Osteocyte (in vitro differentiated cells): Measurements from ENCODE around the gene EIF3I. TPM values are rescaled to one million over a fixed set of nuclear protein-coding genes. Genes with fewer than 3 reads are reported as not detected.

Experiments used
- DNase-seq: peaks from one replicate; pipeline ENCODE4 v3.0.0; 2021; ENCODE audit warnings: mixed read lengths; ENCODE audit not compliant: unreplicated experiment; ENCODE audit errors: extremely low spot score
- H3K27ac Mint-ChIP-seq: one replicate; pipeline ENCODE4 v1.8.0; 2021; ENCODE audit warnings: mild to moderate bottlenecking, mixed read lengths; ENCODE audit not compliant: unreplicated experiment
- H3K27me3 Mint-ChIP-seq: one replicate; pipeline ENCODE4 v1.8.0; 2021; ENCODE audit warnings: mixed read lengths; ENCODE audit not compliant: unreplicated experiment
- H3K36me3 Mint-ChIP-seq: one replicate; pipeline ENCODE4 v1.8.0; 2021; ENCODE audit warnings: mixed read lengths; ENCODE audit not compliant: unreplicated experiment
- H3K4me1 Mint-ChIP-seq: one replicate; pipeline ENCODE4 v1.8.0; 2021; ENCODE audit warnings: mixed read lengths; ENCODE audit not compliant: unreplicated experiment
- H3K4me3 Mint-ChIP-seq: one replicate; pipeline ENCODE4 v1.8.0; 2021; ENCODE audit warnings: mild to moderate bottlenecking, moderate library complexity, mixed read lengths; ENCODE audit not compliant: unreplicated experiment
- H3K9me3 Mint-ChIP-seq: one replicate; pipeline ENCODE4 v1.8.0; 2021; ENCODE audit warnings: mixed read lengths; ENCODE audit not compliant: unreplicated experiment
- total RNA-seq: library from RNA; stranded (reverse); gene quantifications from 2 replicates; pipeline ENCODE4 v1.2.1, GENCODE V29; 2021
- TF ChIP-seq, protein P1 (sequence below): fragments of 200-600 bp; sonication (generic); IDR thresholded peaks from 2 replicates; pipeline ENCODE4 v1.5.0; 2021; ENCODE audit warnings: antibody characterized with exemption, mild to moderate bottlenecking, moderate library complexity

The EIF3I gene
- total RNA-seq, 1 donor from 2014 or later, result 163 TPM

DNA sequence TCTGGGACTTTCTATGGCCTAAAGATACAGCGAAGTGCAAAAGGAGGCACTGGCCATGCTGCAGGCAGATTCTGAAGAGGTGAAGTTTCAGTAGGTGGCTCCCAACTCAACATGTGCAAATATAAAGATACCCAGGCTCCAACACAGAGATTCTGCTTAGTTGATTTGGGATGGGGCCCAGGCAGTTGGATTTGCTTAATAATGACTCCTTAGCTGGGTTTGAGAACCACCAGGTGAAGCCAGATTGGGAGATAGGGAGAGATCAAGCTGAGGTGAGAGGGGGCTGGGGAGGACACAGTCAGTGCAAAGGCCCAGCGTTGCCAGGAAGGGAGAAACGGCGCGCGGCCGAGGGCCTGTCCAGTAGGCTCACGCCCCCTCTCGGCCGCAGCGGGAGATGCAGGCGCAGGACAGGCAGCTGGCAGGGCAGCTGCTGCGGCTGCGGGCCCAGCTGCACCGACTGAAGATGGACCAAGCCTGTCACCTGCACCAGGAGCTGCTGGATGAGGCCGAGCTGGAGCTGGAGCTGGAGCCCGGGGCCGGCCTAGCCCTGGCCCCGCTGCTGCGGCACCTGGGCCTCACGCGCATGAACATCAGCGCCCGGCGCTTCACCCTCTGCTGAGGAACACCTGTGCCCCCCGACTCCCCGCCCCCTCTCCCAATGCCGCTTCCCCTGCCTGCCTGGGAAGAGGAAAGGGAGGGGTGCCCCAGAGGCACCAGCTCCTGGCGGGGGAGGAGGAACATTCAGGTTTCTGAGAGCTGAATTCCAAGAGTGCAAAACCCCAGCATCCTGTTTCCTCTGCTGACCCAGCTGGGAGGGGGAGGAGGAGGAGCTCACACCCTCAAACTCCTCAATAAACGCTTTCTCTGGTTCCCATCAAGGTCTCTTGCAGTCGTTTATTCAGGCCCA lies 26.0 kb downstream of the EIF3I start:
- H3K4me1 Mint-ChIP-seq, result peaks cover 31% of the 10 kb centered on the region
- H3K9me3 Mint-ChIP-seq, result no peaks in the 10 kb centered on the region
- H3K27ac Mint-ChIP-seq, result peak overlapping the region; percentile 23
- peak; percentile 91 for DNase-seq
- no peak overlapping the region for H3K4me3 Mint-ChIP-seq
- H3K36me3 Mint-ChIP-seq, result no peaks in the 10 kb centered on the region
- TF ChIP-seq, protein P1, sequence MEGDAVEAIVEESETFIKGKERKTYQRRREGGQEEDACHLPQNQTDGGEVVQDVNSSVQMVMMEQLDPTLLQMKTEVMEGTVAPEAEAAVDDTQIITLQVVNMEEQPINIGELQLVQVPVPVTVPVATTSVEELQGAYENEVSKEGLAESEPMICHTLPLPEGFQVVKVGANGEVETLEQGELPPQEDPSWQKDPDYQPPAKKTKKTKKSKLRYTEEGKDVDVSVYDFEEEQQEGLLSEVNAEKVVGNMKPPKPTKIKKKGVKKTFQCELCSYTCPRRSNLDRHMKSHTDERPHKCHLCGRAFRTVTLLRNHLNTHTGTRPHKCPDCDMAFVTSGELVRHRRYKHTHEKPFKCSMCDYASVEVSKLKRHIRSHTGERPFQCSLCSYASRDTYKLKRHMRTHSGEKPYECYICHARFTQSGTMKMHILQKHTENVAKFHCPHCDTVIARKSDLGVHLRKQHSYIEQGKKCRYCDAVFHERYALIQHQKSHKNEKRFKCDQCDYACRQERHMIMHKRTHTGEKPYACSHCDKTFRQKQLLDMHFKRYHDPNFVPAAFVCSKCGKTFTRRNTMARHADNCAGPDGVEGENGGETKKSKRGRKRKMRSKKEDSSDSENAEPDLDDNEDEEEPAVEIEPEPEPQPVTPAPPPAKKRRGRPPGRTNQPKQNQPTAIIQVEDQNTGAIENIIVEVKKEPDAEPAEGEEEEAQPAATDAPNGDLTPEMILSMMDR, result peak; percentile 82
- no peaks in the 10 kb centered on the region for H3K27me3 Mint-ChIP-seq

DNA sequence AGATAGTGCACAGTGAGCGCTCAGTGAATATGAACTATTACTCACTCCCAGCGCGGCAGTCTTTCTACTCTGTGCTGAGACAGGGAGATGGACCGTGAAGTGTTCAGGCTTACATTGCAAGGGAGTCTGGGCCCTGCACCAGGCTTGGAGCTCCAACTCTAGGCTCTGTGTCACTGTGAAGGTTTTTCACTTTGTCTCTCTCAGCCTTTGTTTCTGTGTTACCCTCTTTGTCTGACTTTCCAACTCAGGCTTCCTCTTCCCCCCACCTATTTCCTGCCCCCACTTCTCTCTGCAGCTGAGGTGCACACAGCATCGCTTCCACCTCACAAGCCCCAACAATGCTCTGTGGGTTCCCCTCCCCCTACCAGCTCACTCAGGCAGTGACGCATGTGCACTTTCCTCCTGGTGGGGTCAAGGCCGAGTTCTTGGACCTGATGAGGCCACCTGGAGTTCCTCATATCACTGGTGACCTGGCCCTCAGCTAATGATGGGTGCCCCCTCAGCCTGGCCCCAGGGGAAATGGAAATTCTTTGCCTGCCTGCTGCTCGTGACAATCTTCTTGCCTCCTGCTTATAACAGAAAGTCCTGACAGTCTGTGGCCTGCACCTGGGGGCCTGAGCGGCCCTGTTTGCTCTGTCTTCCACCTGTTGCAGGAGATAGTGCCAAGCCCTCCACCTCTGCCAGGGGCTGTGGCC lies 27.8 kb downstream of the EIF3I start:
- H3K36me3 Mint-ChIP-seq, result no peaks in the 10 kb centered on the region
- H3K4me1 Mint-ChIP-seq, result peaks cover 31% of the 10 kb centered on the region
- TF ChIP-seq, protein P1, result no peak
- no peak overlapping the region for H3K4me3 Mint-ChIP-seq
- H3K27me3 Mint-ChIP-seq, result no peaks in the 10 kb centered on the region
- no peak for DNase-seq
- H3K9me3 Mint-ChIP-seq, result no peaks in the 10 kb centered on the region
- H3K27ac Mint-ChIP-seq, result no peak overlapping the region

DNA sequence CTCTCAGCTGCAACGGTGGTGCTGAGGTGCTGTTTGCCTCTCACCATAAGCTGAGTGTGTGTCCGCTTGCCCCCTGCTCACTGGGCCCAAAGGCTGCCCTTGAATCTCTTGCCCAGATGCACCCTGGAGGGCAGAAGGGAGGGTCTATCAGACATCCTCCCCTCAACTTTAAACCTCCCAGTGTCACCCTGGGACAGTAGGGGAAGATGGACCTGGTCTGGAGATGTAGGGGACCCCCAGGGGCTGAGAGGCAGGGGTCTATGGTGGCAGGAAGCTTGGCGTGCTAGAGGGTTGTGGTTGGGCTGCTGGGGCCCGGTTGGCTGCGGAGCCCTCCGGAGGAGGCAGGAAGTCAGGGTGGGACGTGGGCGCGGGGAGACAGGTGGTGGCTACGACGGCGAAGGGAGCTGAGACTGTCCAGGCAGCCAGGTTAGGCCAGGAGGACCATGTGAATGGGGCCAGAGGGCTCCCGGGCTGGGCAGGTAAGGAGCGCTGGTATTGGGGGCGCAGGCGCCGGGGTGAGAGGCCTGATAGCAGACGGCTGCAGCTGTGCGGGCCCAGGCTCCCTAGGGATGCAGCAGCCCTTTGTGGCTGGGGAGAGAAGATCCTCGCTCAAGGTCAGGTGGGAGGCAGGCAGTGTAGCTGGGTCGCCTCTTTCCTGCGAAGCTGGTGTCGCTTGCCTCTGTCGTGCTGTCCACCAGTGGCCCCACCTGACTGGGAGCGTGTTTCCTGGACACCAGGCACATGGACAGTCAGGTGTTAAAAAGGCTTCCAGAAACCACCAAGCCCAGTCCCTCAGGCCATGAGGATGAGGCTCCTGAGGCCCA lies 28.9 kb downstream of the EIF3I start, which contains the start of gene LCK:
LCK (plus strand) TSS at position 373 of the 824 bp plus-strand sequence. CDS start 23,065 bp downstream, outside the sequence.
- no peak for DNase-seq
- Mint-ChIP-seq H3K27me3 (no peaks in the 10 kb centered on the region), H3K27ac (no peak within 1 kb of the TSS), H3K36me3 (no peaks in the 10 kb centered on the region), H3K9me3 (no peaks in the 10 kb centered on the region), H3K4me3 (no peak within 1 kb of the TSS), H3K4me1 (peaks cover 28% of the 10 kb centered on the region)
- TF ChIP-seq, protein P1, result no peak

DNA sequence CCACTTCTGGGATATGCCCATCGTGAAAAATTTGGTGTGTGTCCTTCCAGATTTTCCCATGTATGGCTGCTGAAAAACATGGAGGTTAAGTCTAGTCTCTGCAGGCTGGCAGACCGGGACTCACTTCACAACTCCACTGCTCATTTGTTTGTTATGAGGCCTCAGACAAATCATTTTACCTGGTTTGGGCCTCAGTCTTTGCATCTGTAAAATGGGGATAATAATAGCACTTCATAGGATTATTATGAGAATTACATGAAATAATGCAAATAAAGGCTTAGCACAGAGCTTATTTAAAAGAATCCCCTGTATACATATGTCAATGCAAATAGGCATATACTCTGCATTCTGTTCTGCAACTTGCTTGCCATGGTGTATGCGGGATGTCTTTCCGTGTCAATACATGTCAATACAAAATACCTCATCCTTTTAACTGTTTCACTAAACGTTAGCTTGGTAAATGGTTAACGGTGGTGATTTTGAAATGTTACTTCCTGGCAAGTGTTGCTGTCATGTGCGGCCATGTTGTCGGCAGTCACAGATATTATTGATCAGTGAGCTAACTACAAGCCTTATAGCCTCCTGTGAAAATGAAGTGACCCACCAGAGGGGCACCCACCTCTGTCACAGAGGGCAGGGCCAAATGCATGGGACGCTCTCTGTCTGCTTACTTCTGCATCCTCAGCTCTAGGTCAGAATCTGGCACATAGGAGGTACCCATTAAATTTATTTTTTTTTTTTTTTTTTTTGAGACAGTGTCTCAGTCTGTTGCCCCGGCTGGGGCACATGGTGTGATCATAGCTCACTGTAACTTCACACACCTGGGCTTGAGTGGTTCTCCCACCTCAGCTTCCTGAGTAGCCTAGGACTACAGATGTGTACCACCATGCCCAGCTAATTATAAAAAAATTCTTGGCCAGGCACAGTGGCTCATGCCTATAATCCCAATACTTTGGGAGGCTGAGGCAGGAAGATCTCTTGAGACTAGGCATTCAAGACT lies 33.2 kb downstream of the EIF3I start:
- TF ChIP-seq, protein P1, result no peak
- no peak overlapping the region for H3K4me3 Mint-ChIP-seq
- no peaks in the 10 kb centered on the region for H3K36me3 Mint-ChIP-seq
- H3K4me1 Mint-ChIP-seq, result peaks cover under 1% of the 10 kb centered on the region
- H3K27me3 Mint-ChIP-seq, result peaks cover 3% of the 10 kb centered on the region
- H3K27ac Mint-ChIP-seq, result no peak overlapping the region
- DNase-seq, result no peak
- H3K9me3 Mint-ChIP-seq, result no peaks in the 10 kb centered on the region
